Epidermal melanocyte (primary cell): ENCODE data around the gene ZNF565.
"Not testable (repeated sequence)": the region's sequence is repeated elsewhere in the genome, so short reads cannot be mapped to it uniquely, and the experiment has no call there.

Source experiments
- DNase-seq: peaks from one replicate; pipeline ENCODE4 v3.0.0; 2011; ENCODE audit warnings: low spot score; ENCODE audit not compliant: insufficient read length

ZNF565 gene

GRCh38 chr19:36214386-36215275 lies at the start of gene ZNF565, which contains the start of gene ZNF146:
Gene ZNF565, minus strand, starts transcription at chr19:36214665. Its CDS starts 12,680 bp downstream, at chr19:36201985.
Gene ZNF146, plus strand, starts transcription at chr19:36215106. Its CDS starts 21,335 bp downstream, at chr19:36236441.
- DNase-seq = peak; percentile 95

DNA sequence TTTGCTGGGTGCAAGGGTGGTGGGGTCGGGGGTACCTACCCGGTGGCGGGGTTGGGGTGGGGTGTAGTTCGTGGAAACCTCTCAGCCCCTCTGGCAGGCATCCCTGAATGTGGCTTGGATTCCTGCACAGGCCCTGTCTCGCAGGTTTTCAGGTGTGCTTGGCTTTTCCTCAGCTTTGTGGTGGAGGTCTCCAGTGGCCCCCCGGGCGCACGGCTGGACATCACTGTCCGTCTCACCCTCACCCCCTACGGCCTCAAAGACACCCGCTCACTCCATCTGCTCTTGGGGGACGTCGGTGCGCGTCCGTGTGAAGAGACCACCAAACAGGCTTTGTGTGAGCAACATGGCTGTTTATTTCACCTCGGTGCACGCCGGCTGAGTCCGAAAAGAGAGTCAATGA lies 44.7 kb upstream of the ZNF565 start:
- no peak for DNase-seq

GRCh38 chr19:36258028-36258875 lies 43.8 kb upstream of the ZNF565 start:
- DNase-seq = no peak

DNA sequence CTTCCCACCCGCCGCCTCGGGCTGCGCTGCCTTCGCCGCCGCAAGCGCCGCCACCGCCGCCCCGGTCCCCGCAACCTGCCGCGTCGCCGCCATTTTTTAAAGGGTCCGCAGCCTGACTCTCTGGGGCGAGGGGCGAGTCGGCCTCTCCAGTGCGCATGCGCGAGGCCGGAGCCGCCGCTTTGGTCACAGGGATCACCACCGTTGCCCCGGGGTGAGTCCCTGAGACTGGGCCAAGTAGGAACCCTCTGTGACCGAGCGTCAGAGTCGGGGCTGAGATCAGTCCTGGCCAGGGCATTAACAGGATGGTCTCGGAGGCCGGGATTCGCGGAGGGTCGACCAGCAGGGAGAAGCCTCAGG lies 43.0 kb upstream of the ZNF565 start:
- DNase-seq = no peak

- no peak for DNase-seq
These were observed 42.5 kb upstream of the ZNF565 start for GRCh38 chr19:36256853-36257519.

GRCh38 chr19:36256064-36256463 lies 41.6 kb upstream of the ZNF565 start:
- DNase-seq = no peak

GRCh38 chr19:36255316-36255715 lies 40.9 kb upstream of the ZNF565 start:
- no peak for DNase-seq

DNA sequence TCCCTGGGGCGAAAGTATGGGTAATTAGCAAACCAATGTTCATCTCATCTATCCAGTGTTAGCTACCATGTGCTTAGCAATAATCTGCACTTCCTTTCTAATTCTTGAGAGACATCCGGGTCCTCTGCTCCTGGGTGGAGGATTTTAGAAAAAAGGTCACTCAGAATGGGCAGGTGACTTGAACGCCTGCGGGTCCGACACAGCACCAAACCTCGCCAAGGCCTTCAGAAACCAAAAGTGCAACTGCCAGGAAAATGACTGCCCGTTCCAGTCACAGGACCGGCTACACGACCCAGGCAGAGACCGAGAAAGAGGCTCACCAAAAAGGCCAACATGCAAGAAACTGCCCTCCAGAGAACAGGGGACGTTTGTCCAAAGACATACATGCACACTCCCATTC lies 40.4 kb upstream of the ZNF565 start:
- DNase-seq = no peak

- DNase-seq = no peak
These were observed 37.6 kb upstream of the ZNF565 start for GRCh38 chr19:36252047-36252446.

DNA sequence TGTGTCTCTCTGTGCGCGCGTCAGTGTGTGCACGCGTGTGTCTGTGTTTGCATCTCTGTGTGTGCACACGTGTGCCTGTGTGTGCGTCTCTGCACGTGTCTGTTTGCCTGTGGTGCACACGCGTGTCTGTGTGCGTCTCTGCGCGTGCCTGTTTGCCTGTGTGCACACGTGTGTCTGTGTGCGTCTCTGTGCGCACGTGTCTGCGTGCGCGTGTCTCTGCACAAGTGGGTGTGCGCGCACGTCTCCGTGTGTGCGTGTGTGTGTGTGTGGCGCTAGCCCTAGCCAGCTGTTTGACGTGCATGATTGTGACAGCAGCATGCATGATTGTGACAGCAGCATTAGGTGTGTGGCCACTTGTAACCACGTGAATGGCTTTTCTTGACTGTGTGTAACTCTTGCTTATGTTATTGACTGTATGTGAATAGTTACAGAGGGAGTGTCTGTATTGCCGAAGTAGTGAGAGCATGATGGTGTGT lies 31.6 kb upstream of the ZNF565 start:
- DNase-seq = no peak

DNA sequence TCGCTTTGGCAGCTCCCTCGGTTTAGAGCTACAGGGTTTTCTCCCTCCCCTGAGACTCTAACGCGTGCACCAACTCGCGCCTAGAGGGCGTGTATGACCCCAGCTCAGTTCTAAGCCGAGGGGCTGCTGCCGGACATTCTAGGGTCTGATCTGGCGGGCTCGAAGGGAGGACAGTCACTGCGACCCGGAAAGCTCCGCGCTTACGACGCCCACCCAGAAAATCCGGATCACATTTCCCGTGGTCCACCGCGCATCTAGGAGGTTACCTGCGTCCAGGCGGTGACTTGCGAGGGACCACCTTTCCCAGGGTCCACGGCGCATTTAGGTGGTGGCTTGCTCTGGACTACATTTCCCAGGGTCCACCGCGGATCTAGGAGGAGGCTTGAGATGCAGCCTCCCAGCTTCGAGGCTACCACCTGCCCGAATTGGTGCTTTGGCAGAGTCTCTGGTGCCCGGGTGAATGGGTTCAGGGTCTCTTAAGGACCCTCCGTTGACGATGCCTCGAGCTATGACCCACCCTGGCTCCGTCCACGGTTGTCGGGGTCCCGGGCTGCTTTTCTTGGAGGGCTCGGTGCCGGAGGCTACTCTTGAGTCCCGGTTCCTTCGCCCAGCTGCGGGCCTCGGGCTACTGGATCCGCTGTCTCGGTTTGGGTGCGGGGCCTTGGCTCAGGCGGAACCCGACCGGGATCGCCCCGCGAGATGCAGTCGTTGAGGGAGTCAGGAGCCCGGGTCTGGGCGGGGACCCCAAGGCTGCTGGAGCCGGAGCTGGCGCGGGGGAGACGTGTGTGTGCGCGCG lies 30.9 kb upstream of the ZNF565 start:
- DNase-seq = no peak

DNA sequence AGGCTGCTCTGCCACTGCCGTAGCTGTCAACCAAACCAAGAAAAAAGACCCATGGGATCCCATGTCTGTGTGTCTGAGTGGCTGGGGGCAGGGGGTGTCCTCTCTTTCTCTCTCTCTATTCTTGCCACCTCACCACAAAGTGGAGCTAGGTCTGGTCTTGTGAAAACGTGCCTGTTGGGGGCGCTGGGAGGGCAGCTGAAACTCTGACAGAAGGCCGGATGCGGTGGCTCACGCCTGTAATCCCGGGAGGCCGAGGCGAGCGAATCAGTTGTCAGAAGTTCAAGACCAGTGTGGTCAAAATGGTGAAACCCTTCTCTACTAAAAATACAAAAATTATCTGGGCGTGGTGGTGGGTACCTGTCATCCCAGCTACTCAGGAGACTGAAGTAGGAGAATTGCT lies 29.6 kb upstream of the ZNF565 start:
- DNase-seq = no peak

DNA sequence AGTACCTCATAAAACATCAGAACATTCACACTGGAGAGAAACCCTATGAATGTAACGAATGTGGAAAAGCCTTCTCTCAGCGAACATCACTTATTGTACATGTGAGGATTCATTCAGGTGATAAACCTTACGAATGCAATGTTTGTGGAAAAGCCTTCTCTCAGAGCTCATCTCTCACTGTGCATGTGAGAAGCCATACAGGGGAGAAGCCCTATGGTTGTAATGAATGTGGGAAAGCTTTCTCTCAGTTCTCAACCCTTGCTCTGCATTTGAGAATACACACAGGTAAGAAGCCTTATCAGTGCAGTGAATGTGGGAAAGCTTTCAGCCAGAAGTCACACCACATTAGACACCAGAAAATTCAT lies 22.5 kb upstream of the ZNF565 start:
- DNase-seq = no peak

DNA sequence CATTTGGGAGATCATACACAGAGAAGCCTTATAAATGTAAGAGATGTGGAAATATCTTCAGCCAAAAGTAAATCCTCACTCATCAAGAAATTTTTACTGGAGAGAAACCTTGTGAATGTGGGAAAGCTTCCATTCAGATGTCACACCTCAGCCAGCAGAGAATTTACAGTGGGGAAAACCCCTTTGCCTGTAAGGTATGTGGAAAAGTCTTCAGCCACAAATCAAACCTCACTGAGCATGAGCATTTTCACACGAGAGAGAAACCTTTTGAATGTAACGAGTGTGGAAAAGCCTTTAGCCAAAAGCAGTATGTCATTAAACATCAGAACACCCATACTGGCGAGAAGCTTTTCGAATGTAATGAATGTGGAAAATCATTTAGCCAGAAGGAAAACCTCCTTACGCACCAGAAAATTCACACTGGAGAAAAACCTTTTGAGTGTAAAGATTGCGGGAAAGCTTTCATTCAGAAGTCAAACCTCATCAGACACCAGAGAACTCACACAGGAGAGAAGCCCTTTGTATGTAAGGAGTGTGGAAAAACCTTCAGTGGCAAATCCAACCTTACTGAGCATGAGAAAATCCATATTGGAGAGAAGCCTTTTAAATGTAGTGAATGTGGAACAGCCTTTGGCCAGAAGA lies 22.0 kb upstream of the ZNF565 start:
- no peak for DNase-seq

- DNase-seq = not testable (repeated sequence)
These were observed 19.2 kb upstream of the ZNF565 start for GRCh38 chr19:36233626-36234025.

- DNase-seq = no peak
These were observed 10.9 kb upstream of the ZNF565 start for GRCh38 chr19:36225219-36225892.

DNA sequence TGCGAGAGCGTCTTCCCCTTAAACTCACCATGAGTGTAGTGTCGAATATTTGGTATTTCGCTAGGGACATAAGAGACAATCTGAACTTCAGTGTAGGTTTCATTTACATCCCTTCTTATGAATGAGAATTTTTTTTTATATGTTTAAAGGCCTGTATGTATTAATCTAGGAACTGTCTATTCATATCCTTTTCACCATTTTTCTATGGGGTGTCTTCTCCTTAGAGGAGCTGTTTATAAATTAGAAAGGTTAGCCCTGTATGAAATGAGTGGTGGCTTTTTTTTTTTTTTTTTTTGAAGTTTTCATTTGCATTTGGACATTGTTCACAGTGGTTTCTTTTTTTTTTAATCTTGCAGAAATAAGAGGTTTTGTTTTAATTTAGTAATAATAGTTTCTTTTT lies 8.0 kb upstream of the ZNF565 start:
- no peak for DNase-seq

GRCh38 chr19:36221474-36221873 lies 7.0 kb upstream of the ZNF565 start:
- no peak for DNase-seq

DNA sequence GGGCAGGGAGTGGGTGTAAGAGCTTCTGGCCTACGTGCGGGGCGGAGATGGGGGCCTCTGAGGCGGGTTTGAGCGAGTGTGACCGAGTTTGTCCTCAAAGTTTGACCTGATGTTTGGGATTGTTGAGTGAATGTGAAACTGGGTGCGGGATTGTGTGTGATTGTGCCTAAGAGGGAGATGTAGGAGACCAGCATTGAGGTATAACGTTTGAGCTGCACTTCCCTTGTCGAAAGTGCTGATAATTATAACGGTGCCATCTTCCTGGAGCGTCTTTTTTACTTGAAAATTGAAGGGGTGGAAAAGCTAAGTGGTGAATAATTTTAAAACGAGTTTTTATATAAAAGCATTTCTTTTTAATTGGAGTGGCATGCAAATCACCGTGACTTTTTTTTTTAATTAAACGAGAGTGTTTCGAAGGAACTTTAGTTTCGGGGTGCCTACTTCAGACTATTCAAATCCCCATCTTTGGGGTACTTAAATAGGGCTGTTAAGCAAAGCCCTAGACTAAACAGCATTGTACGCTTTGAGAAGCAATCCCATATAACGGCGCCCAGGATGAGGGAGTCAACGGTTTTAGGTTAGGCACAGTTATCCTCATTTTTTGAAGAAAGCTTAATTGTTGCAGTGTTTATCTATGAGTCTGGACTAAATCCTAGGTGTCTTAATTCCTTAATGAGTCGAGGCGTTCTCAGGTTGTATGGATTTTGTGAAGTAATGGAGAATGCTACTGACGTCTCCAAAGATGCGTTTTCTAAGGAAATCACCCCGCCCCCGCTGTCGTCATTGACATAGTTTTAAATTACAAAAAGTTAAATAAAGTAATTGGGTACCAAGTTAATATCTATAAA lies 1.0 kb upstream of the ZNF565 start:
- no peak for DNase-seq
